HL-60 (cell line): Measurements from ENCODE around the gene GOSR2.

Experiments
- POLR2AphosphoS5 ChIP-seq: IDR thresholded peaks from 2 replicates; pipeline ENCODE4 v1.6.1; 2012; ENCODE audit warnings: low read depth
- TF ChIP-seq, protein P1 (sequence below): IDR thresholded peaks from one replicate; pipeline ENCODE4 v1.5.1; 2011; ENCODE audit warnings: low read length, control low read depth, inconsistent platforms; ENCODE audit not compliant: insufficient read depth

DNA sequence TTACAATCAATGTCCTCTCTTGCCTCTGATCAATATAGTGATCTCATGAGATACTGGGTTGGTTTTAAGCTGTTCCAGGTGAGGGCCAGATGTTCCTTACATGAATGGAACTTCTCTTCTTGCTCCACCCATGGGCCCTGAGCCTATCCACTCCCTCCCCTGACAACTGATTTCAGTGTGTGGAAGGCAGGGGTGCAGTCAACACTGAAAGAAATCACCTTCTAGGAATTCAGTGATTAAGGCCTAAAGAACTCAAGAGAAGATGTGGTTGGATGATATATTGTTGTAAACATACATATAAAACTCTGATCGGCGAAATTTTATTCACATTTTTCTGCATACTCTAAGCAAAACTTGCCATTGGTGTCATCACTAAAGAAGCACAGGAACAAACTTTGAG, 6.7 kb upstream of the GOSR2 start:
- TF ChIP-seq POLR2AphosphoS5 = no peak
- TF ChIP-seq, protein P1, sequence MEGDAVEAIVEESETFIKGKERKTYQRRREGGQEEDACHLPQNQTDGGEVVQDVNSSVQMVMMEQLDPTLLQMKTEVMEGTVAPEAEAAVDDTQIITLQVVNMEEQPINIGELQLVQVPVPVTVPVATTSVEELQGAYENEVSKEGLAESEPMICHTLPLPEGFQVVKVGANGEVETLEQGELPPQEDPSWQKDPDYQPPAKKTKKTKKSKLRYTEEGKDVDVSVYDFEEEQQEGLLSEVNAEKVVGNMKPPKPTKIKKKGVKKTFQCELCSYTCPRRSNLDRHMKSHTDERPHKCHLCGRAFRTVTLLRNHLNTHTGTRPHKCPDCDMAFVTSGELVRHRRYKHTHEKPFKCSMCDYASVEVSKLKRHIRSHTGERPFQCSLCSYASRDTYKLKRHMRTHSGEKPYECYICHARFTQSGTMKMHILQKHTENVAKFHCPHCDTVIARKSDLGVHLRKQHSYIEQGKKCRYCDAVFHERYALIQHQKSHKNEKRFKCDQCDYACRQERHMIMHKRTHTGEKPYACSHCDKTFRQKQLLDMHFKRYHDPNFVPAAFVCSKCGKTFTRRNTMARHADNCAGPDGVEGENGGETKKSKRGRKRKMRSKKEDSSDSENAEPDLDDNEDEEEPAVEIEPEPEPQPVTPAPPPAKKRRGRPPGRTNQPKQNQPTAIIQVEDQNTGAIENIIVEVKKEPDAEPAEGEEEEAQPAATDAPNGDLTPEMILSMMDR = no peak
